Measurements from ENCODE around the gene PANX1.

GRCh38 chr11:94111660-94112059 is 17.0 kb upstream of the PANX1 start:
- TF ChIP-seq CTCF (IDR thresholded peaks at IDR 0.05; ENCODE audit: low read length) (no peak), EZH2 (IDR thresholded peaks at IDR 0.05; ENCODE audit: borderline replicate concordance, low read length) (no peak)

Measured in OCI-LY1 (cell line).